ENCODE measurements around the gene WNT6.

WNT6 gene

DNA sequence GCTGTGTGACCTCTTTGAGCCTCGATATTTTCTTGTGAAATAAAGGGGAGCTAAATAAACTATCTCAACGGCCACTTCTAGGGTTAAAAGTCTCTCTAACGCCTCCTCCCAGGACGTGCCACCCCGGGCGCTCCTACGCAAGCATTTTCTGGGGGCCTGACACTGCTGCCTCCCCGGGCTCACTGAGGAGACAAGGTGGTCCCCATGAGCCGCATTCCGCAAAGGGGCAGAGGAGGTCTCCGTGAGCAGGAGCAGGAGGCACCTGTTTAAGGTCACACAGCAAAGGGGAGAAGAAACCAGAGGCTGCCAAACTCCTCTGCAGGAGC, 20.1 kb downstream of the WNT6 start:
- no peak for DNase-seq

DNA sequence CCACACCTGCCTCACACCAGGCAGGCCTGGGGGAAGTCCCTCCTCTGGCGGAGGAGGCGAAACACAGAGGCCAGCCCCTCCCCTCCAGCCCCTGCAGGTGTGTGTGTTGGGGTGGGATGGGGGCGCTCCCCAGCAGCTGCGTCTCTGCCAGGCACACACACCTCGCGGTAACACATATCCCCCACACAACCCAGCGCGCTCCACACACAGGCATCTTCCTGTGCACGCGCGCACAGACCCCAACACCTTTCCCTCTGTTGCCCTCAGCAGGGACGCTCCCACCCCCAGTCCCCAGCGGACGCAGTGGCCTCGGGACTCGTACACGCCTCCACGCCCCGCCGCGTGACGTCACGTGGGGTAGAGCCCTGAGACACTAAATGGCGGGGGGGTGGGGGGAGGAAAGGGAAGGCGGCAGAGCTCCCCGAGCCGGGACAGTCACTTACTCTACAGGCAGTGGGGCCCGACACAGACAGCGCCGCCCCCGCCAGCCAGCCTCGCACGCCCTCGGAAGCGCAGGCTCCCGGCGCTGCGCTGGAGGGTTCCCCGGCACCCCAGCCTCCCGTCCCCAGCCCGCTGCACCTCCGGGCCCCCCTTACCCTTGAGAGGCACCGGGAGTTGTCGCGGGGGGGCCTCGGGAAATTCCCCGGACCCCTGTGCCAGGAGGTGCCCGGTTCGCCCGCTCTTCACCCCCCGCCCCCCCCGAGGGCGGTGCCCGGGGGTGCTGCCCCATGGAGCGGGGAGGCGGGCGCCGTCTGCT, 20.7 kb downstream of the WNT6 start, which contains the start of gene WNT10A:
Gene WNT10A, plus strand, starts transcription at position 751 of the 757 bp plus-strand sequence. CDS start 144 bp downstream, outside the sequence.
- DNase-seq, result no peak

DNA sequence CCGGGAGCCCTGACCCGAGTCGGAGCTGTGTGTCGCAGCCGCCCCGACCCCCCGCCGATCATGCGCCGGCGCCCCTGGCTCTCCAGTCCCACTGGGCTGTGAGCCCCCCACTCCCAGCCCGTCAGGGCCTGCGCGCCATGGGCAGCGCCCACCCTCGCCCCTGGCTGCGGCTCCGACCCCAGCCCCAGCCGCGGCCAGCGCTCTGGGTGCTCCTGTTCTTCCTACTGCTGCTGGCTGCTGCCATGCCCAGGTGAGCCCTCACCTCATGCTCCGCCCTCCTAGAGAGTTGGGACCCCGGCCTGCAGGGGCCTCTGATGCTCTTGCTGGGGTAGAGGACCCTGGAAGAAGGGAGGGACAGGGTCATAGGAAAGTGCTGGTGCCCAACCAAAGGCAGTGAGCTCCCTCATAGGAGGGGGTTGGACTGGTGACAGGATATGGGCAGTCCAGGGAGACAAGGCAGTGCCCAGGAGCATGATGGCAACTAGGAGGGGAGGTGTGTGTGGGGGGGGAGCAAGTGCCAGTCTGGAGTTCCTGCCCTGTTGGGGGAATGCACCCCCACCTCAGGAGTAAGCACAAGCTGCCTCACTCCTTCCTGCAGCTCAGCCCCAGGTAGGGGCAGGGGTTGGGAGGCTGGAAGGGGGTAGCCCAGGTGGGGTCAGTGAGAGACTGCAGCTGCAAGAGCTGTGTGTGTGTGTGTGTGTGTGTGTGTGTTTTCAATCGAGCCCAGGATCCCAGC, 21.4 kb downstream of the WNT6 start:
- no peak for DNase-seq

DNA sequence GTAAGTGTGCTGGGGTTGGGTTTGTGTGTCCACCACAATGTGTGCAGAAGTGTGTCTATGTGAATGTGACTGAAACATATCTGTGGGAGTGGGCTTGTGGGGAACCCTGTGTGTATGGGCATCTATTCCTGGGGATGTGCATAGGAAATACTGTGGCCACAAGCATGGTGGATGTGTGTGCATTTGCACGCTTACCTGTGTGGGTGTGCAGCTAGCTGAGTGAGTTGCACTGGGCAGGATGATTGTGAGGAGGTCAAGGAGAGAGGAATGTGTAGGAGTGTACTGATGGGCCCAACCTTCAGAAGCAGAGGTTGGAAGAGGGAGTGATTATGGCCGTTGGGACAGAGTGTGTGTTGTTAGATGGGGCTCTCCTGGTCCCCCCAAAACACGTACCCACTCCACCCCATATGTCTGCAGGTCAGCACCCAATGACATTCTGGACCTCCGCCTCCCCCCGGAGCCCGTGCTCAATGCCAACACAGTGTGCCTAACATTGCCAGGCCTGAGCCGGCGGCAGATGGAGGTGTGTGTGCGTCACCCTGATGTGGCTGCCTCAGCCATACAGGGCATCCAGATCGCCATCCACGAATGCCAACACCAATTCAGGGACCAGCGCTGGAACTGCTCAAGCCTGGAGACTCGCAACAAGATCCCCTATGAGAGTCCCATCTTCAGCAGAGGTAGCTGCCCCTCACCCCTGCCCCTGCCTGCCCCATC, 22.3 kb downstream of the WNT6 start:
- DNase-seq, result no peak

DNA sequence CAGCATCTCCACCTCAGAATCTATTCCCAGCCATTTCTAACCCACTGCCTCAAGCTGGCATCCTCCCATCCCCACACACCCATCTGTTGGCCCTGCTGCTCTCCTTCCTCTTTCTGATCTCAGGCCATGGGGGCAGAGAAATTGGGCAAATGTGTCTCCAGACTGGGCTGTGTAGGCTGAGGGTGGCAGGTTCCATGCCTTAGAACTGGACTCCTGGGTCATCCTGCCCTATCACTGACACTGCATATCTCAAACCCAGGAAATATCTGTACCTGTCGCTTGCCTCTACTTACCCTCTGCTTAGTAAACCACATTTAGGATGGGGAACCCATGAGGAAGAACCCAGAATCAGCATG, 22.8 kb downstream of the WNT6 start:
- DNase-seq, result no peak

DNA sequence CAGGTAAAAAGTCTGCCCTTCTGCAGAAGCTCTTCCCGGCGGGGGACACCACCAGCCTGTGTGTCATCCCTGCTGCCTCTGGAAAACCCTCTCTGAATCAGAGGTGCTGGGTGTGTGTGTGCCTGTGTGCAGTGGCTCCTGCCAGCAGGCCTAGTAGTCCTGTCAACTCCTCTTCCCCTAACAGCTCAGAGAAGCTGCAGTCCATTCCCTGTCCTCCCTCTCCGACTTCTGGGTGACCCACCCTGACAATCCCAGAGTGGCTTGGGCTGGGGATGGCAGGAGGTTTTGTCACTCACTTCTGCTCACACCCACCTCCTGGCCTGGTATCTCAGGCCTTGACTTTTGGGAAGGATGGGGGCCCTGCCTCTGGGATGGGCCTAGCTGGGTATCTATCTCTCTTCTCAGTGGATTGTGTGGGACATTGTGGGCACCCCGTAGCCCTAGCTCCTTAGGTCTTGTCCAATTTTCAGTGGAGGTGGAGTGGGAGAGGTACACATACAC, 23.3 kb downstream of the WNT6 start:
- DNase-seq, result no peak

DNA sequence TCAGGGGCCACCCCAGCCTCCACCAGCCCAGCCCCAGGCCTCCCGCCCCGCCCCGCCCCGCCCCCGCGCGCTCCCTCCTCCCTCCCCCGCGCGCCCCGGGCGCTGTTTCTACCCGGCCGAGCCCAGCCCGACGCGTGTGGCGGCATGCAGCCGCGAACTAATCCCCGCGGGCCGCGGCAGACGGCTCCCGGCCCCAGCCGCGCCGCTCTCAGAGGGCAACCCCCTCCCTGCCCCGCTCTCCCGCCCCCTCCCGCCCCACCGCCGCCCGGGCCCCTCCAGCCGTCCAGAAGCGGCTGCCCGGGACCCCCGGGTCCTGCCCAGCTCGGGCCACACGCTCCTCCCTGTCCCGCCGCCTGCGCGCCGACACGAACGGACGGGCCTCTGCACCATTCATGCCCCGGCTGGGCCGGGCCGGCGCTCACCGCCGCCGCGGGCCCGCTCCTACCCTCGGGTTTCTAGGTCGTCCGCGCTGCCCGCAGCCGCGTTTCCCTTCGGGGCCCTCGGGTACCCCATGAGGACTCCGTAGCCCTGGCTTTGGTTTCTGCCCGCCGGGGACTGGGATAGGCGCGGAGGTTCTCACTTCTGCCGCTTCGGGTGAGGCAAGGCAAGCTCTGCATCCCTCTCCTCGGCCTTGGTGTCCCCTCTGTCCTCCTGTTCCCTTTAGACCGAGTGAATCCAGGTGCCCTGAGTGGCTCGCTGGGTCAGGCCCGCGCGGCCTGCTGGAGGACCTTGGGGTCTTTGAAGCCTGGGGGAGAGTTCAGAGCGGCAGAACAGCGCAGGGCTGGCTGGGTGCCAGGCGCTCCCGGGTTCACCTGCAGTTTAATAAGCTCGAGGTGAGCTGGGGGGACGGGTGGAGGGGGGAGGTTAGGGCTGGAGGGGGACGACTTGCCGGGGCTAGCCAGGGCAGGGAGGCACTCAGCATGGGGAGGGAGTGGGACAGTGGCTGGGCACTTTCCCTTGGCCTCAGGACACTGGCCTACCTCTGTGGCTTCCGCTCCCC, 24.2 kb downstream of the WNT6 start:
- DNase-seq, result no peak

DNA sequence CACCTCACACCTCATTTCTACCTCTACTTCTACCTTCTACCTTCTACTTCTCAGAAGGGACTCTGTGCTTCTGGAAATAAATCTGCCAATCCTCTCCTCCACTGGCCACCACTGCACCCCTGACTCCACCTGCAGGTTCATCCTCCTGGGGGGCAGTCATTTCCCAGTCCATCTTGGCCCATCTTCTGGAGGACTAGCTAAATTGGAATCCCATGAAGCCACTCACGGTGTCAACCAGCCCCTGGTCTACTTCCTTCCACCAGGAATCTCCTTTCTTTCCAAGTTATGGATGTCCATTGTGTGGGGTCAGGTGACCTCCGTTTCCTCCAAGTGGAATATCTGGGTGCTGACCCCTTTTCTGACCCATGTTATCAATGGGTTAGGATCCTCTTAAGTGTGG, 24.9 kb downstream of the WNT6 start:
- no peak for DNase-seq

DNA sequence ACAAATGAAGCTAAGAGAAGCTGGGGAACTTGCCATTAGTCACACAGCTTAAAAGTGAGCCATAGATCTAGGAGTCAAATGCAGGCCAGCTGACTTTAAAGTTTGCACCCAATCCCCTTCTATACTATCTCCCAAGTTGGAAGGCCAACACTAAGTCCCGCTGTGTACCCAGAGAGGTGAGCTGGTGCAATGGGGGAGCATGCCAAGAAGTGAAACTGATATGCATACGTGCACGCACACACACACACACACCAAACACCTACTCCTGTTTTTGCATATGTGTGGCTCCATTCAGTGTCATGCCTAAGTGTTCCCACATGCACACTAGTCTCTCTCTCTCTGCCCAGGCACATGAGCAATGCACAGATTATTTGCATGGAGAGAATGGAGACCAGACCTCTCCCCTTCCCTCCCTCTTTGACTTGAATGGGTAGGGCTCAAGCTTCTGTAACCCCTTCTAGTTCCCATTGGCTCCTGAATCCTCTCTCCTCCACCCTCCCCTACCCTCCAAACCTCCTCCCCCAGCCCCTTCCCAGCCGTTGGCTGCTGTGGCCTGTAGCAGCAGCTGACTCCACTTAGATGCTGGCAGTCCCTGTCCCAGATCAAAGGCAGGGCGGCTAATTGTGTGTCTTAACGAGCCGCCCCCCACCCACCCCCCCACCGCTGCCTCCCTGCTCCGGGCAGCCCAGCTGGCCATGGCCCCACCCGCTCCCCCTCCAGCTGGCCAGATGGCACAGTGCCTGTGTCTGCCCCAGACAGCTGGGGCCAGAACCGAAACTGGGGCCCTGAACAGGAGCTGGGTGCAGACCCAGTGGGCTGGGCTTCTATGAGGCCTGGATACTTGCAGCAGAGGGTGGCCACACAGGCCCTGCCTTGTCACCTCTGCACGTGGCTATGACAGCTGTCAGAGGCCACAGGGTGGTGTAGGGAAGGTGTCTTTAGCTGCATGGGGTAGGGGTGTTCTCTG, 26.7 kb downstream of the WNT6 start:
- no peak for DNase-seq

DNA sequence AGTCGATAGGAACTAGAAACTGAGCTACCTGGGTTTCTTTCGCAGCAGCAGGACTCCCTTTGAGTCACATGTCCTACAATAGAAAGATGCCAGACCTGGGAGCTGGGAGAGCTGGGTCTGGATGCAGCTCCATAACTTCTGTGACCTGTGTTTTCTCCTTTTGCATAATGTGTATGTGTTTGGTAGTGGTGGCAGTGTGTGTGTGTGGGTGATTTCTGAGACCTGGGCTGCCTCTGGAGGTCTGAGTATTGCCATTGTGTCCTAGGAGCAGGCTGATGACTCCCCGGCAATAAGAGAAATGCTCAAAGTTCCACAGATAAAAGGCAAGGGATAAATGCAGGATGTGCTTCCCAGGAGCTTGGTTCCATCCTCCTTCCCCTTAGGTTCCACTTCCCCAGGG, 27.5 kb downstream of the WNT6 start:
- no peak for DNase-seq

DNA sequence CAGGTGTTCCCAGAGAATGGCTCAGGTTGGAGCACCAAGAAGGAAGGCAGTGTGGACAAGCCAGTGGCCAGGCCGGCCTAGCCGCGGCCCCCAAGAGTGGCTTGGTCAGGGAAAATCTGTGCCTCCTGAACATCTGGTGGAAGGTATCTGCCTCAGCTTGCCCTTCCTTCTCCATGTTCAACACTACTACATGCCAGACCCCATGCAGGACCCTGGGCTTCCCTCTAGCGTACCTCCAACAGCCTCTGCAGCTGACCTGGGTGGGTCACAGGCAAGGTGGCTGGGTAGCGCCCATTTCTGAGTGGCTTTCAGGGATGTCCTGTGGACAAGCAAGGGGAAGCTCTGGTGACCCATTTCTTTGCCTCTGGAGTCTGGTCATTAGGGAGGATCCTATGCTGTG, 28.7 kb downstream of the WNT6 start:
- DNase-seq, result no peak

DNA sequence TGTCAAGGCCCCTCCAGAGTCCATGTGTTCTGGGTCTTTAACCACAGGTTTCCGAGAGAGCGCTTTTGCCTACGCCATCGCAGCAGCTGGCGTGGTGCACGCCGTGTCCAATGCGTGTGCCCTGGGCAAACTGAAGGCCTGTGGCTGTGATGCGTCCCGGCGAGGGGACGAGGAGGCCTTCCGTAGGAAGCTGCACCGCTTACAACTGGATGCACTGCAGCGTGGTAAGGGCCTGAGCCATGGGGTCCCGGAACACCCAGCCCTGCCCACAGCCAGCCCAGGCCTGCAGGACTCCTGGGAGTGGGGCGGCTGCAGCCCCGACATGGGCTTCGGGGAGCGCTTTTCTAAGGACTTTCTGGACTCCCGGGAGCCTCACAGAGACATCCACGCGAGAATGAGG, 30.3 kb downstream of the WNT6 start:
- no peak for DNase-seq

DNA sequence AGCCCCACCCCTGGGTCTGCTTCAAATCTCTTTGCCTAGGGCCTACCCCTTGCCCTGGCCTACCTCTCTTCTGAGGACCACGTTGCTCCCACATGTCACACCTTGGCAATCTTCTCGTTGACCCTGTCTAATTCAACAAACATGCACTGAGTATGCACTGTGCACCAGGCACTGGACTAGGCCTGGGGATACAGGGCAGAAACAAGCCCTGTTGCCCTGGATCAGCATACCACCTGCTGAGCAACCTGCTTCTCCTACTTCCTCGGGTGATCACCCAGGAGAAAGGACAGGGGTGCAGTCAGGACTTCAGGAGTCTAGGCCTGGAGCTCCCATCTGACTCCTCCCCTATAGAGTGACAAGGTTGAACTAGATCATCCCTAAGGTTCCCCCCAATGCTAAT, 30.8 kb downstream of the WNT6 start:
- no peak for DNase-seq

DNA sequence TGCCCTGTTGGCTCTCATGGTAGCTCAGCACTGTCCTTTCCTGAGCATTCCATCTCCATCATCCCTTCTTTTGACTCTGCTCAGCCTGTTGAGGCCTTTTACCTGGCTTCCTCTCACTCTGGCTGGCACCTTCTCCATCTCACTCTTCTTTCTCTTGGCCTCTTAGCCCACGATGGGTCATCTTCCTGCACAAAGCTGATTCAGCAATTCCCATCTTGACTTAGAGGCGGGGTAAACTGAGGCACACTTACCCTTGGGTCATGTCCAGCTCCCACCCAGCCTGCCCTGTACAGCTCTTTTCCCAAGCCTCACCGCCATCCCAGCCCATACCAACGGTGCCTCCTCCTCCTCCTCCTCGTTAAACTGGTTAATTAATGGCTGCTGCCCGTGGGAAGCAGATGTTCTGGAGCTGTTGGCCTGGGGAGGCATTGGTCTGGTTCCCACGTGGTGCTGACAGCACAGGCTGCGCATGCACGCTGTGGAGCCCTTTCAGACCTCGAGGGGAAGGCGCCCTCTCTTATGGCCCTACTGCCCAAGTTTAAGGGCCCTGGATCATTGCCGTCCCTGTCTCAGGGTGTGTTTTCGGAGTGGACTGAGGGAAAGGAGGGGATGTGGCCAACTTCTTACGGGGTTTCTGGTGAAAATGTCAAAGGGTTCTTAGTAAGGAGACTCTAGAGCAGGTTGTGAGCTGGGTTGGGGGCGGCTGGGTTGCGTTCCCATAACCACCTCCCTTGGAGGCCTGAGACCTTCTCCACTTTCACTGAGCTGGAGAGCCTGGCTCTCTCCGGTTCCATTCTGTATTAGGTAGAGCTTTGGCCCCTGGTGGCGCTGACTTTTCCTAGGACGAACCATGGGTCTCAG, 31.9 kb downstream of the WNT6 start:
- DNase-seq, result no peak

DNA sequence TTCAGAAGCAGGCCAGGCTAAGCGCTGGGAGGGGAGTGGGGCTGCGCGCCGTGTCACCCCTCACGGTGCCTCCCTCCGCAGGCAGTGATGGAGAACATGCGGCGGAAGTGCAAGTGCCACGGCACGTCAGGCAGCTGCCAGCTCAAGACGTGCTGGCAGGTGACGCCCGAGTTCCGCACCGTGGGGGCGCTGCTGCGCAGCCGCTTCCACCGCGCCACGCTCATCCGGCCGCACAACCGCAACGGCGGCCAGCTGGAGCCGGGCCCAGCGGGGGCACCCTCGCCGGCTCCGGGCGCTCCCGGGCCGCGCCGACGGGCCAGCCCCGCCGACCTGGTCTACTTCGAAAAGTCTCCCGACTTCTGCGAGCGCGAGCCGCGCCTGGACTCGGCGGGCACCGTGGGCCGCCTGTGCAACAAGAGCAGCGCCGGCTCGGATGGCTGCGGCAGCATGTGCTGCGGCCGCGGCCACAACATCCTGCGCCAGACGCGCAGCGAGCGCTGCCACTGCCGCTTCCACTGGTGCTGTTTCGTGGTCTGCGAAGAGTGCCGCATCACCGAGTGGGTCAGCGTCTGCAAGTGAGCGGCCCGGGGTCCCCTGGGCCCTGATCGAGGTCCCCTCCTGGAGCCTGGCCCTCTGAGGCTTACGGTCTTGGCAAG, 33.2 kb downstream of the WNT6 start:
- peak; percentile 37 for DNase-seq

DNA sequence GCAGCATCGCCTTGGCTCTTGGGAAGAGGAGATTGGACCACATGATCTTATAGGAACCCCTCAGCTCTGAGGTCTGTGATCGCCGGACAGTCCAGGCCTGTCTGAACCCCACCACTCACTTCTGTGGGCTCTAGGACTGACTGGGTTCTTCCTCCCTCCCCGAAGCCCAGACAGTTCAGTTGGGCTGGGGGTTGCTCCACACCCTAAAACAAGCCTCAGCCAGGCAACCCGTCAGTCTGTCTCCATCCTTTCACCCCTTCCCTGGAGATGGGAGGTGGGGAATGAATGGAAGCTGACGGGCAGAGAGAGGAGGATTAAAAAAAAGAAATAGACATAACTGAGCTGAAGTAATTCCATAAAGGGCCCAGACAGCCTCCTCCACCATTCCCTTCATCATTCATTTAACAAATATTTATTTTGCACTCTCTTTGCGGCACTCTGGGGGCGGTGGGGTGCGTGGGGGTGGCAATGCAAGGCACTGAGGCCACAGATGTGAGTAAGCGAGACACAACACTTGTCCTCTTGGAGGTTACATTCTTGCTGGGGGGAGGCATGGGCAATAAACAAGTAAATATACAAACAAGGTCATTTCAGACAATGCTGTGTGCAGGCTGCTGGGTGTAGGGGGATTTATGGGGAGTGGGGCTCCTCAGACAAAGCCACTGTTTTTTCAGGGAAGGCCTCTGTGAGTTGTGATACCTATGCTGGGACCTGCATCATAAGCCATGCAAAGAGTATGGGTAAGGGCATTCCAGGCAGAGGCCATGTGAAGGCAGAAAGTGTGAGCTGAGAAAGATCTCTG, 33.9 kb downstream of the WNT6 start:
- DNase-seq, result no peak

DNA sequence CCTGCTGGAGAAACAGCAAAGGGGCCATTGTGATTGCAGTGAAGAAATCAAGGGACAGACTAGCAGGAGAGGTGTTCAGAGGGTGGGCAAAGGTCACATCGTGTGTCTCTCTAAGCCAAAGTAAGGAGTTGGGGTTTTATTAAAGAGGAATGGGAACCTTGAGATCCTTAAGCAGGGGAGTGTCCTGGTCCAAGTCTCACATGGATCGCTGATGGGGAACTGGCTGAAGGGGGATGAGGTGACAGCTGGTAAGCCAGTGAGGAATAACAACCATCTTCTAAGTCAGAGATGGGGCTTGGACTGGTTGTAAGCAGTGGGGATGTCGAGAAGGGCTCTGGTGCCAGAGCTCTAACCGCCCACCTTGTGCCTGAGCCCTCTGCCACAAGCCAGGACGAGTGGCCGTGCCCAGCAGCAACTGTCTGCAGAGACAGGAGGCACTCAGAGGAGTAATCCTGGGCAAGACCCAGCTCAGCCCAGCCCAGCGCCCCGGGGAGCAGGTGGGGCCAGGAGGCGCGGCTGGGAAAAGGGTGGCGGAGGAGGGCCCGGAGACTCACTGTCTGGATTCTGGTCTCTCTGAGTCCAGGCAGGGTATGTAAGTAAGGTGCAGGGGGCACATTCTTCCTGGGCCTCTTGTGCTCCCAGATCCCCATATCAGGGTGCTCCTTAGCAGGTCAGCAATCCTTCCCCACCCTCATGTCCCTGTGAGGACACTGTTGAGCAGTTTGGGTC, 34.7 kb downstream of the WNT6 start:
- no peak for DNase-seq

DNA sequence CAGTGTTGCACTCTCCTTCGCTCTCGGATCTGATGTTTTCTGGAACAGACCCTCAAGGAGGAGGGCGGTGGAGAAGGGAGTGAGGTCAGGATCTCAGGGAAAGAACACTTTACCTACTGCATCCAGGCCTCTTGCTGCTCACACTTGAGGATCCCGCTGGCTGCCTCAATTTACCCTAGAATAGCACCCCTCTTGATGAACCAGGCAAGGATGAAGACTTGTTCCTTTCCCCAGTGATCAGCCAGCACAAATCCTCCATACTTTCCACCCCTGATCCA, 35.2 kb downstream of the WNT6 start:
- no peak for DNase-seq

DNA sequence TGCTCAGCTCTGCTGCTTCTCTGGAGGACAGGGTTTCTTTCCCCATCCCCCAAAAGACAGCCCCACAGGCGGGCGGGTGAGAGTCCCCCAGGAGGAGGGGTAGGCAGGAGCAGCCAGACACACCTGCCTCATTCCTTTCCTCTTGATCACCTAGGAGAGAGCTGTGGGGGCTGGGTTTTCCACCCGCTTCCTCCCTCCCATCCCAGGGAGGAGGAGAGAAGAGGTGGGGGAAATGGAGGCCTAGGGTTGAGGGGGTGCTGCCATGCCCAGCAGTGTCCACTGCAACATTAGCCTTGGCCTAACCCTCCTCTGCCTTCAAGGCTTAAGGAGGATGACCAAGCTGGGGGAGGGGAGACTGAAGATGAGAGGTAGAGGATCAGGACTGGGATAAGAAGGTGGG, 35.7 kb downstream of the WNT6 start:
- no peak for DNase-seq

Data from GF-D8 (cell line).